Measurements from ENCODE around the gene ZSCAN21. TPM values are rescaled to one million over a fixed set of nuclear protein-coding genes. Genes with fewer than 3 reads are reported as not detected.

Gene ZSCAN21
- total RNA-seq, 1 donor from 2014 or later: 26.3 TPM

- H3K9me3 Mint-ChIP-seq (ENCODE audit: unreplicated experiment): peaks cover 22% of the 10 kb centered on the region
- H3K4me3 Mint-ChIP-seq (ENCODE audit: unreplicated experiment): peak overlapping the region; percentile 64
- no peak for TF ChIP-seq CTCF (IDR thresholded peaks at IDR 0.05; ENCODE audit: partially characterized antibody, unreplicated experiment)
- peaks cover 12% of the 10 kb centered on the region for H3K36me3 Mint-ChIP-seq (ENCODE audit: unreplicated experiment)
- H3K27me3 Mint-ChIP-seq (ENCODE audit: unreplicated experiment): peaks cover 8% of the 10 kb centered on the region
- peaks cover 37% of the 10 kb centered on the region for H3K4me1 Mint-ChIP-seq (ENCODE audit: low read depth, unreplicated experiment)
- peak overlapping the region; percentile 77 for H3K27ac Mint-ChIP-seq (ENCODE audit: unreplicated experiment)
- no peak for DNase-seq
Observed at GRCh38 chr7:100093925-100094486, 44.4 kb downstream of the ZSCAN21 start.

GRCh38 chr7:100095289-100095688 lies 45.7 kb downstream of the ZSCAN21 start:
- H3K27ac Mint-ChIP-seq (ENCODE audit: unreplicated experiment): peak overlapping the region; percentile 28
- H3K27me3 Mint-ChIP-seq (ENCODE audit: unreplicated experiment): peaks cover 19% of the 10 kb centered on the region
- H3K4me1 Mint-ChIP-seq (ENCODE audit: low read depth, unreplicated experiment): peaks cover 43% of the 10 kb centered on the region
- peaks cover 20% of the 10 kb centered on the region for H3K9me3 Mint-ChIP-seq (ENCODE audit: unreplicated experiment)
- peak overlapping the region; percentile 46 for H3K4me3 Mint-ChIP-seq (ENCODE audit: unreplicated experiment)
- DNase-seq: no peak
- peaks cover 23% of the 10 kb centered on the region for H3K36me3 Mint-ChIP-seq (ENCODE audit: unreplicated experiment)
- no peak for TF ChIP-seq CTCF (IDR thresholded peaks at IDR 0.05; ENCODE audit: partially characterized antibody, unreplicated experiment)

- no peak for TF ChIP-seq CTCF (IDR thresholded peaks at IDR 0.05; ENCODE audit: partially characterized antibody, unreplicated experiment)
- DNase-seq: no peak
- no peak overlapping the region for H3K27ac Mint-ChIP-seq (ENCODE audit: unreplicated experiment)
- H3K4me1 Mint-ChIP-seq (ENCODE audit: low read depth, unreplicated experiment): peaks cover 43% of the 10 kb centered on the region
- H3K9me3 Mint-ChIP-seq (ENCODE audit: unreplicated experiment): peaks cover 20% of the 10 kb centered on the region
- H3K36me3 Mint-ChIP-seq (ENCODE audit: unreplicated experiment): peaks cover 23% of the 10 kb centered on the region
- peak overlapping the region; percentile 49 for H3K4me3 Mint-ChIP-seq (ENCODE audit: unreplicated experiment)
- peaks cover 20% of the 10 kb centered on the region for H3K27me3 Mint-ChIP-seq (ENCODE audit: unreplicated experiment)
Observed at GRCh38 chr7:100095704-100096103, 46.1 kb downstream of the ZSCAN21 start.

GRCh38 chr7:100098913-100099312 lies 49.3 kb downstream of the ZSCAN21 start:
- Mint-ChIP-seq H3K4me3 (ENCODE audit: unreplicated experiment) (peak overlapping the region; percentile 99), H3K4me1 (ENCODE audit: low read depth, unreplicated experiment) (peaks cover 32% of the 10 kb centered on the region), H3K27me3 (ENCODE audit: unreplicated experiment) (peaks cover 28% of the 10 kb centered on the region), H3K27ac (ENCODE audit: unreplicated experiment) (peak overlapping the region; percentile 98), H3K9me3 (ENCODE audit: unreplicated experiment) (peaks cover 31% of the 10 kb centered on the region), H3K36me3 (ENCODE audit: unreplicated experiment) (peaks cover 23% of the 10 kb centered on the region)
- DNase-seq: no peak
- TF ChIP-seq CTCF (IDR thresholded peaks at IDR 0.05; ENCODE audit: partially characterized antibody, unreplicated experiment): no peak

GRCh38 chr7:100099452-100099851 lies 49.9 kb downstream of the ZSCAN21 start:
- Mint-ChIP-seq H3K4me3 (ENCODE audit: unreplicated experiment) (peak overlapping the region; percentile 99), H3K36me3 (ENCODE audit: unreplicated experiment) (peaks cover 23% of the 10 kb centered on the region), H3K4me1 (ENCODE audit: low read depth, unreplicated experiment) (peaks cover 32% of the 10 kb centered on the region), H3K9me3 (ENCODE audit: unreplicated experiment) (peaks cover 31% of the 10 kb centered on the region), H3K27me3 (ENCODE audit: unreplicated experiment) (peaks cover 29% of the 10 kb centered on the region), H3K27ac (ENCODE audit: unreplicated experiment) (peak overlapping the region; percentile 98)
- DNase-seq: no peak
- no peak for TF ChIP-seq CTCF (IDR thresholded peaks at IDR 0.05; ENCODE audit: partially characterized antibody, unreplicated experiment)
